GM19238 (cell line): Measurements from ENCODE around the gene HS6ST1.

Experiments used
- DNase-seq: peaks from one replicate; pipeline ENCODE4 v3.0.0; 2011; ENCODE audit warnings: low spot score; ENCODE audit not compliant: insufficient read length

The HS6ST1 gene

GRCh38 chr2:128310094-128310716 is 8.5 kb downstream of the HS6ST1 start:
- DNase-seq: no peak

- DNase-seq: no peak
Observed at GRCh38 chr2:128309280-128310093, 9.2 kb downstream of the HS6ST1 start.

DNA sequence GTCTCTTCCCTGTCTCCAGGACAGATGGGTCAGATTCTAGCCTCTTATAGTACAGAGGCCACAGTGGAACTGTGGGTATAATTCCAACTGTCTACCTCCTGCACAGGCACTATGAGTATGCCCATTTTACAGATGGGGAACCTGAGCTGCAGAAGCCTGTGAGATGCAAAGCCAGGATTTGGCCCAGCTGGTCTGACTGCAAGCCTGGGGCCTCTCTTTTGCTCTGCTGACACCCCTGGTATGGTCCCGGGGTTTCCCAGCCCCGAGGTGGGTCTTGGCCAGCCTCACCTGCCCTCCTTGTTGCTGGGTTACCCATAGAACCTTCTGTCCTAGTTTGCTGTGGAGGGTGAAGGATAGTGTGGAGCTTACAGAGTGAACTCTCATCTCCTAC is 9.8 kb downstream of the HS6ST1 start:
- no peak for DNase-seq

GRCh38 chr2:128308284-128308731 is 10.4 kb downstream of the HS6ST1 start:
- DNase-seq: no peak

DNA sequence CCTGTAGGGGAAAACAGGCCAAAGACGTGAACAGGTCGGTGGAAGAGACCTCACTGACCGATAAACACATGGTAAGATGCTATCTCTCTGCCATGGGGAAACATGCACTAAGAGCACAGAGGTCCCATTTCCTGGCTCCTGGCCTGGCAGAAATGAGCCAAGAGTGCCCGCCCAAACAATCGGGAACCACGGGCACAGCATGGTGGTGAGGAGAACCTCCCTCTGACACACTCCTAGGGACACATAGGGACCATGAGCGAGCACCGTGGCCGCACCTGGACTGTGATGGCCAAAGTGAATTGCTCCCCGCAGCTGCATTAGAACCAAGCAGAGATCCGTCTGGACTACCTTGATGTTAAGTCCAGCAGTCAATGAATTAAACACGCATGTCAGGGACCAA is 11.1 kb downstream of the HS6ST1 start:
- DNase-seq: no peak

DNA sequence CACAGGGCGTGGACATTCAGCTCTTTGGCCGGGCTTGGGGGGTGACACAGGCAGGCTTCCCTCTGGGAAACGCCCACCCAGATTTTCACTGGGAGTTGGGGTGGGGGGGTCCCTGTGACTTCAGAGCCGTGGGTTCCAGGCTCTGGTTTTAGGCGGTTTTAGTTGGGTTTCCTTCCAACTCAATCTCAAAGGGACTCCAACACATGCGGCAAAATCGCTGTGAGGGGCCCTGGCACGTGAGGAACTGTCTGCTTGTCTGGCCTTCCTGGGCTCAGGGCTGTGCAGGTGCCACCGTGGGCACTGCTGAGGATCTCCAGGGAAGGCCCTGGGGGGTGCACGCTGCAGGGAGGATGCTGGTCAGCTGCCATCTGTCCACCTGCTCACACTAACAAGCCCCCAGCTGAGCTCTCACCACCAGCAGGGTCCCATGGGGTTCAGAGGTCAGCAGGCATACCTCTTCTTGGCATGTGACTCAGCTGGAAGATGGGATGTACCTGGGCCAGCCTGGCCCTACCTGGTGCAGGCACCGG is 11.7 kb downstream of the HS6ST1 start:
- no peak for DNase-seq

- no peak for DNase-seq
Observed at GRCh38 chr2:128306081-128306930, 12.4 kb downstream of the HS6ST1 start.

DNA sequence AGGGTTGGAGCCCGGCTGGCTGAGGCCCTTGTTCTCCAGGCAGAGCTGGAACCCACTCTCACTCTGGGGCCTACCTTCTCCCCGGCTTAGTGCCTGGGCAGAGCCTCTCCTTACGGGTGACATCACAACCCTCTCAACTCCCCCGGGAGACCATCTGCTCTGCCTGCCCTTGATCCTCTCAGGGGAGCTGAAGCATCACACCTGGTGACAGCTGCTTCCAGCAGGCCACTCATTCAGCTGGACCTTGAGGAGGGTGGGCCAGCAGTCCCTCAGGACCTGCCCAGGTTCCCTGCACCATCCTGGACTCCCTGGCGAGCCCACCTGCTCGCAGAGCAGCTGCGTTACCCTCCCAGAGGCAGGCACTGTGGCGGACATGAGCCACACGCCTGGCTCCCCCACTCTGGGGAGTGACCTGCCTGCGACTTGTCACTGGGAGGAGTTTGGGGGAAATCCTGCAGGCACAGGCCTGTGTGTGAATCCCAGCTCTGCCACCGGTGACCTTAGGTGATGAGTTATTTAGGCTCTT is 13.1 kb downstream of the HS6ST1 start:
- DNase-seq: peak; percentile 78

DNA sequence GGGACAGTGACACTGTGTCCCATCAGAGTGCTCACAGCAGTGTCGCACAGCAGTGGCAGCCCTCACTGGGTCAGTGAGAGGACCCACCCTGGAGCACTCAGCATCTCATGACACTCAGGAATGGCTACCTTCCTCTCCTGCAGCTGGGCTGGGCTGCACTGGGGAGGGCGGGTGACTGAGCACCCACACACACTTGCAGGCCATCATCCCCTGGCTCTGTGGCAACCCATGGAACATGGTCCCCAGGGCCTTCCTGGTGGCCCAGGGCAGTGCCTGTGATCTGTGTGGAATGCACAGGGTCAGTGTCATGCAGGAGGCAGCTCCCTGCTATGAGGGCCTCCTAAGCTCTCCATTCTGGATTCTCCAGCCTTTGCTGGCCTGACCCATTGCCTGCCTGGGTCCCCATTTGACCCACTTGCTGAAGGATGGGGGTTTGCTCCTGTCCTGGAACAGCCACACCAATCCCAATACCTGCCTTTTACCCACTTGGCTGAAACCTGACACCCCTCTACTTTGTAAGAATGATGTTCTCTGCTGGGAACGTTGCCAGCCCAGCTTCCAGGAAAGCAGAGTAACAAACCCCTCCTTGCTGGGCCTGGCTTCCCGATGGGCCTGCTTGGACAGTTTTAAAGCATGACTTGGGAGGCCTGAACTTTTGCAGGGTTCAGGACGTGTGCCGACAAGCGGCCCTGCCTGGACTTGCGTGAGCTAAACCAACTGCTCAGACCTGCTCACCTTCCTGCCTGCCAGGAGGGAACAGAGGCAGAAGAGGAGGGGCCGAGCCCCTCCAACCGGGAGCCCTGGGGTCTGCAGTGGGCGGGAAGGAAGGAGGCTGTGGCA is 13.7 kb downstream of the HS6ST1 start:
- no peak for DNase-seq

DNA sequence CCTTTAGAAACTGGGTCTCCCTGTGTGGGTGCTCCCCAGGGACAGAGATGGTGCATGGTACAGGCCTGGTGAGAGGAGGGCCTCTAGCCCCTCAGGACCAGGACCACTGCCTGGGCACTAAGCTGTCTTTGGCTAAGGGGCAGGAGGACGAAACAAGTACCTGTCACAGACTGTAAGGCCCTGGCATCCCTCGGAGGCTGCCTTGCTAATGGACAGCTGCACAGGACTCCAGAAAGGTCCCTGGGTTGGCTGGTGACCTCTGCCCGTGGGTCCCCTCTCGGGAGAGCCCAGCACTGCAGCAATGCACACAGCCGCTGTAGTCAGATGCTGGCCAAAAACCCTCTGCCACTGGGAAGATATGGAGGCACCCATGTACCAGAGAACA is 14.3 kb downstream of the HS6ST1 start:
- DNase-seq: no peak

GRCh38 chr2:128303911-128304310 is 14.8 kb downstream of the HS6ST1 start:
- no peak for DNase-seq

GRCh38 chr2:128303095-128303791 is 15.4 kb downstream of the HS6ST1 start:
- no peak for DNase-seq

- DNase-seq: no peak
Observed at GRCh38 chr2:128302744-128303067, 16.0 kb downstream of the HS6ST1 start.

DNA sequence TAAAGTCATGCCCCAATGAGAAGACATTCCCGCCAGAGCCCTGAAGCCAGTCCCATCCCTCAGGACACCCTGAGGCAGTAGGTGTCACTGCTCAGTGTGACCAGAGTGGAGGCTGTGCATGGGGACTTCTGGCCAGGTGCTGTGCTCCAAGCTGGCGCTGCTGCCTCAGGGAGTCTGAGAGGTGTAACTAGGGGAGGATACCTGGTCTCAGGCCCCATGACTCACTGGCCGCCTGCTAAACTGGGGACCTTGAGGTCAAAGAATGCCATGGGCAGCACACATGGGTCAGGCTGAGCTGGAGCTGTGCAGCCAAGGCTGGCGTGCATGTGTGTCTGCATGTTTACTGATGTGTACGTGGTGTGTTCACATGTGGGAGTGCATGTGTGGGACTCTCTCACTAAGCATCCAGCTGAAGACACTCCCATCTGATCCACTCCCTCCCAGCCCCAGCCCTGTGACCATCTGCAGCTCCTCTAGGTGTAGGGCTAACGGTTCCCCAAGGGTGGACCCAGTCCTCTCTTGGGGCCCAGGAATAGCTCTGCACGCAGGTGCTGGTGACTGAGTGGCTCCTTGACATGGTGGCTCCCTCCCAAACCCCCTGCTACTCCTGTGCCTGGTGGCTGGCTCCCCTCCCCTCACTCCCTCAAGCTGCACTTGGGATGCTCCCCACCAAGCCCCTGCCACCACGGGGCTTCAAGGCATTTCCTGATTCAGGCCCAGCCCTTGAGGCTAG is 16.5 kb downstream of the HS6ST1 start:
- no peak for DNase-seq

- DNase-seq: no peak
Observed at GRCh38 chr2:128301501-128301966, 17.1 kb downstream of the HS6ST1 start.

DNA sequence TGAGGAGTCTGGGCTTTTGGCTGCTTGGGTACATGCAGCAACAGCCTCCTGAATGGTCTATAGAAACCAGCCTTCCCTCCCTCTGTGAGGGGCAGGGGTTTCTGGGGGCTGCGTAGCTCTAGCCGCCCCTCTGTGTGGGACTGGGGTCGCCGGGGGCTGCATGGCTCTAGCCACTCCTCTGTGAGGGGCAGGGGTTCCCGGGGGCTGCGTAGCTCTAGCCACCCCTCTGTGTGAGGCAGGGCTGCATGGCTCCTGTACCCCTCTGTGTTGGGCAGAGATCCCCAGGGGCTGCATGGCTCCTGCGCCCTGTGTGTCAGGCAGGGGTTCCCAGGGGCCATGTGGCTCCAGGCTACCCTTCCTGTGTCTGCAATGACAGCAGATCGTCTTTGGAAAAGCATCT is 17.6 kb downstream of the HS6ST1 start:
- DNase-seq: no peak

GRCh38 chr2:128300151-128301020 is 18.3 kb downstream of the HS6ST1 start:
- no peak for DNase-seq

DNA sequence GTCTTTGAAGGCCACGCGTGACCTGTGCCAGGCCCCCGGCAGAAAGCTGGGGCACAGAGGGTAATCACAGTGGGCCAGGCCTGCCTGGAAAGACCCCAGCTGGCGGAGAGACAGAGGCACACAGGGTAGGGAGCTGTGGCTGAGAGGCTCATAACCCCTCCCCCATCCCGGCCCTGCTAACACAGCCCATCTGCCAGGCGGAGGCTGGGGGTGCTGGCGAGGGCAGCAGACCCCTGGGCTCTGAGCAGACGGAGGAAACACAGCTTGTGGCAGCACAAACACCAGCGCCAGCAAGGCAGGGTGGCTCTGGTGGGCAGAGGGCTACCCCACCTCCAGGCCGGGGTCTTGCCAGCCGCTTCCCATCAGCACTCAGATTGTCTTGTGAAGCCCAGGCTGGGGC is 19.0 kb downstream of the HS6ST1 start:
- DNase-seq: no peak
